Neural progenitor cell (in vitro differentiated cells): ENCODE measurements around the gene NEXN. TPM values are rescaled to one million over a fixed set of nuclear protein-coding genes. Genes with fewer than 3 reads are reported as not detected.

Experiments
- DNase-seq: peaks from one replicate; pipeline ENCODE4 v3.0.0-alpha.2; 2016; ENCODE audit warnings: low spot score
- H2AFZ ChIP-seq: fragments of 200-600 bp; sonication (generic); replicated peaks from 2 replicates; pipeline ENCODE4 v1.6.1; 2016; ENCODE audit warnings: antibody characterized with exemption
- H3F3A ChIP-seq: fragments of 200-600 bp; sonication (generic); 2 replicates; pipeline ENCODE4 v1.6.1; 2016; ENCODE audit warnings: antibody characterized with exemption, low read depth
- H3K27ac ChIP-seq: fragments of 200-600 bp; sonication (generic); 2 replicates; pipeline ENCODE4 v1.5.1; 2016; ENCODE audit warnings: mild to moderate bottlenecking
- H3K27me3 ChIP-seq: fragments of 200-600 bp; sonication (generic); 2 replicates; pipeline ENCODE4 v1.6.1; 2016; ENCODE audit warnings: mild to moderate bottlenecking, moderate library complexity
- H3K36me3 ChIP-seq: fragments of 200-600 bp; sonication (generic); 2 replicates; pipeline ENCODE4 v1.5.1; 2016
- H3K4me1 ChIP-seq: fragments of 200-600 bp; sonication (generic); 2 replicates; pipeline ENCODE4 v1.6.1; 2016; ENCODE audit warnings: mixed run types
- H3K4me2 ChIP-seq: fragments of 200-600 bp; sonication (generic); 2 replicates; pipeline ENCODE4 v1.6.1; 2016
- H3K4me3 ChIP-seq: fragments of 200-600 bp; sonication (generic); 2 replicates; pipeline ENCODE4 v1.5.1; 2016
- H3K79me2 ChIP-seq: fragments of 200-600 bp; sonication (generic); 2 replicates; pipeline ENCODE4 v1.6.1; 2016; ENCODE audit warnings: low read depth
- H3K9ac ChIP-seq: fragments of 200-600 bp; sonication (generic); 2 replicates; pipeline ENCODE4 v1.6.1; 2016
- H3K9me3 ChIP-seq: fragments of 200-600 bp; sonication (generic); 2 replicates; pipeline ENCODE4 v1.5.1; 2016; ENCODE audit warnings: low read depth
- H4K20me1 ChIP-seq: fragments of 200-600 bp; sonication (generic); 2 replicates; pipeline ENCODE4 v1.6.1; 2016; ENCODE audit warnings: low read depth
- H3K27ac Mint-ChIP-seq: 3 replicates; pipeline ENCODE4 v1.8.0; 2021; ENCODE audit warnings: mixed read lengths
- H3K27me3 Mint-ChIP-seq: 2 replicates; pipeline ENCODE4 v1.8.0; 2022; ENCODE audit warnings: low read depth, mild to moderate bottlenecking, inconsistent platforms, moderate library complexity, mixed read lengths; ENCODE audit not compliant: insufficient read depth
- H3K36me3 Mint-ChIP-seq: 3 replicates; pipeline ENCODE4 v1.8.0; 2021; ENCODE audit warnings: mixed read lengths
- H3K4me1 Mint-ChIP-seq: 3 replicates; pipeline ENCODE4 v1.8.0; 2021; ENCODE audit warnings: mixed read lengths
- H3K4me3 Mint-ChIP-seq: 3 replicates; pipeline ENCODE4 v1.8.0; 2021; ENCODE audit warnings: mild to moderate bottlenecking, moderate library complexity, mixed read lengths
- H3K9me3 Mint-ChIP-seq: 3 replicates; pipeline ENCODE4 v1.8.0; 2020; ENCODE audit warnings: mixed read lengths
- CTCF ChIP-seq: fragments of 200-600 bp; sonication (generic); IDR thresholded peaks from 2 replicates; pipeline ENCODE4 v1.5.1; 2017; ENCODE audit warnings: antibody characterized with exemption, mild to moderate bottlenecking
- EZH2 ChIP-seq: fragments of 200-600 bp; sonication (generic); IDR thresholded peaks from 2 replicates; pipeline ENCODE4 v1.6.1; 2017; ENCODE audit warnings: antibody characterized with exemption, mild to moderate bottlenecking, moderate library complexity
- EZH2phosphoT487 ChIP-seq: fragments of 200-600 bp; sonication (generic); IDR thresholded peaks from 2 replicates; pipeline ENCODE4 v1.6.1; 2017; ENCODE audit warnings: antibody characterized with exemption
- total RNA-seq: library from RNA; depleted of rRNA; stranded (reverse); fragments of >200 nt; gene quantifications from 2 replicates; pipeline ENCODE4 v1.2.3, GENCODE V29; 2015; ENCODE audit warnings: low replicate concordance

NEXN gene
- total RNA-seq, 1 donor from 2014 or later, result 2.0 TPM

- TF ChIP-seq EZH2 (no peak), CTCF (no peak), EZH2phosphoT487 (no peak)
- Mint-ChIP-seq H3K27ac (no peak overlapping the region), H3K27me3 (no peaks in the 10 kb centered on the region), H3K4me1 (no peaks in the 10 kb centered on the region), H3K4me3 (no peak overlapping the region), H3K9me3 (no peaks in the 10 kb centered on the region), H3K36me3 (peaks cover 6% of the 10 kb centered on the region)
- no peak overlapping the region for H3K27ac ChIP-seq
- no peak overlapping the region for H3K4me2 ChIP-seq
- H3K4me3 ChIP-seq, result no peak overlapping the region
- H3K4me1 ChIP-seq, result peaks cover 5% of the 10 kb centered on the region
- peaks cover 5% of the 10 kb centered on the region for H3F3A ChIP-seq
- H4K20me1 ChIP-seq, result no peaks in the 10 kb centered on the region
- H3K36me3 ChIP-seq, result no peaks in the 10 kb centered on the region
- H2AFZ ChIP-seq, result no peak overlapping the region
- no peak for DNase-seq
- no peak overlapping the region for H3K9ac ChIP-seq
- H3K9me3 ChIP-seq, result no peaks in the 10 kb centered on the region
- H3K79me2 ChIP-seq, result no peaks in the 10 kb centered on the region
- no peaks in the 10 kb centered on the region for H3K27me3 ChIP-seq
Measured at GRCh38 chr1:77872645-77873044, 15.8 kb upstream of the NEXN start.

GRCh38 chr1:77873461-77873860 is 15.0 kb upstream of the NEXN start:
- Mint-ChIP-seq H3K4me3 (no peak overlapping the region), H3K27ac (no peak overlapping the region), H3K4me1 (no peaks in the 10 kb centered on the region), H3K9me3 (no peaks in the 10 kb centered on the region), H3K36me3 (peaks cover 5% of the 10 kb centered on the region), H3K27me3 (no peaks in the 10 kb centered on the region)
- no peak overlapping the region for H3K27ac ChIP-seq
- H2AFZ ChIP-seq, result no peak overlapping the region
- no peak for TF ChIP-seq CTCF
- no peak for TF ChIP-seq EZH2
- TF ChIP-seq EZH2phosphoT487, result no peak
- H3K4me2 ChIP-seq, result no peak overlapping the region
- H3K4me3 ChIP-seq, result no peak overlapping the region
- H3F3A ChIP-seq, result peaks cover 3% of the 10 kb centered on the region
- peaks cover 3% of the 10 kb centered on the region for H3K4me1 ChIP-seq
- H3K9me3 ChIP-seq, result no peaks in the 10 kb centered on the region
- no peaks in the 10 kb centered on the region for H3K27me3 ChIP-seq
- H4K20me1 ChIP-seq, result no peaks in the 10 kb centered on the region
- H3K9ac ChIP-seq, result no peak overlapping the region
- no peaks in the 10 kb centered on the region for H3K79me2 ChIP-seq
- no peak for DNase-seq
- no peaks in the 10 kb centered on the region for H3K36me3 ChIP-seq

- H3K9me3 ChIP-seq, result no peaks in the 10 kb centered on the region
- H3K9me3 Mint-ChIP-seq, result no peaks in the 10 kb centered on the region
- H3K4me3 Mint-ChIP-seq, result no peak overlapping the region
- H3K4me3 ChIP-seq, result no peak overlapping the region
- H3F3A ChIP-seq, result no peaks in the 10 kb centered on the region
- no peak for DNase-seq
- no peaks in the 10 kb centered on the region for H3K27me3 Mint-ChIP-seq
- no peaks in the 10 kb centered on the region for H3K36me3 ChIP-seq
- no peaks in the 10 kb centered on the region for H3K79me2 ChIP-seq
- H3K27ac ChIP-seq, result no peak overlapping the region
- no peak for TF ChIP-seq CTCF
- H3K36me3 Mint-ChIP-seq, result peaks cover 2% of the 10 kb centered on the region
- no peak overlapping the region for H3K4me2 ChIP-seq
- H3K27me3 ChIP-seq, result no peaks in the 10 kb centered on the region
- H4K20me1 ChIP-seq, result no peaks in the 10 kb centered on the region
- H3K9ac ChIP-seq, result no peak overlapping the region
- H2AFZ ChIP-seq, result no peak overlapping the region
- H3K4me1 Mint-ChIP-seq, result no peaks in the 10 kb centered on the region
- H3K27ac Mint-ChIP-seq, result no peak overlapping the region
- H3K4me1 ChIP-seq, result no peaks in the 10 kb centered on the region
Measured at GRCh38 chr1:77874804-77875445, 13.5 kb upstream of the NEXN start.
